Measurements from ENCODE around the gene ZNF785.

- no peak for TF ChIP-seq CTCF (IDR thresholded peaks at IDR 0.05 in 4 of 5, conservative IDR thresholded peaks at IDR 0.05 in 1 of 5)
- TF ChIP-seq POLR2A (IDR thresholded peaks at IDR 0.05), result no peak
Observed at GRCh38 chr16:30548416-30549253, 36.9 kb downstream of the ZNF785 start.
